ENCODE data around the gene BRIP1. TPM values are rescaled to one million over a fixed set of nuclear protein-coding genes. Genes with fewer than 3 reads are reported as not detected.

The BRIP1 gene
- total RNA-seq, 1 donor from 2014 or later = 2.4 TPM

- no peaks in the 10 kb centered on the region for H3K27me3 Mint-ChIP-seq (ENCODE audit: unreplicated experiment)
- no peak overlapping the region for H3K4me3 Mint-ChIP-seq (ENCODE audit: unreplicated experiment)
- no peaks in the 10 kb centered on the region for H3K4me1 Mint-ChIP-seq (ENCODE audit: low read depth, unreplicated experiment)
- TF ChIP-seq, protein P1, sequence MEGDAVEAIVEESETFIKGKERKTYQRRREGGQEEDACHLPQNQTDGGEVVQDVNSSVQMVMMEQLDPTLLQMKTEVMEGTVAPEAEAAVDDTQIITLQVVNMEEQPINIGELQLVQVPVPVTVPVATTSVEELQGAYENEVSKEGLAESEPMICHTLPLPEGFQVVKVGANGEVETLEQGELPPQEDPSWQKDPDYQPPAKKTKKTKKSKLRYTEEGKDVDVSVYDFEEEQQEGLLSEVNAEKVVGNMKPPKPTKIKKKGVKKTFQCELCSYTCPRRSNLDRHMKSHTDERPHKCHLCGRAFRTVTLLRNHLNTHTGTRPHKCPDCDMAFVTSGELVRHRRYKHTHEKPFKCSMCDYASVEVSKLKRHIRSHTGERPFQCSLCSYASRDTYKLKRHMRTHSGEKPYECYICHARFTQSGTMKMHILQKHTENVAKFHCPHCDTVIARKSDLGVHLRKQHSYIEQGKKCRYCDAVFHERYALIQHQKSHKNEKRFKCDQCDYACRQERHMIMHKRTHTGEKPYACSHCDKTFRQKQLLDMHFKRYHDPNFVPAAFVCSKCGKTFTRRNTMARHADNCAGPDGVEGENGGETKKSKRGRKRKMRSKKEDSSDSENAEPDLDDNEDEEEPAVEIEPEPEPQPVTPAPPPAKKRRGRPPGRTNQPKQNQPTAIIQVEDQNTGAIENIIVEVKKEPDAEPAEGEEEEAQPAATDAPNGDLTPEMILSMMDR (IDR thresholded peaks at IDR 0.05; ENCODE audit: partially characterized antibody, unreplicated experiment) = no peak
- no peak overlapping the region for H3K27ac Mint-ChIP-seq (ENCODE audit: unreplicated experiment)
- H3K36me3 Mint-ChIP-seq (ENCODE audit: unreplicated experiment) = no peaks in the 10 kb centered on the region
- DNase-seq = no peak
- H3K9me3 Mint-ChIP-seq (ENCODE audit: unreplicated experiment) = no peaks in the 10 kb centered on the region
Measured at GRCh38 chr17:61784510-61784909, 78.8 kb downstream of the BRIP1 start.

DNA sequence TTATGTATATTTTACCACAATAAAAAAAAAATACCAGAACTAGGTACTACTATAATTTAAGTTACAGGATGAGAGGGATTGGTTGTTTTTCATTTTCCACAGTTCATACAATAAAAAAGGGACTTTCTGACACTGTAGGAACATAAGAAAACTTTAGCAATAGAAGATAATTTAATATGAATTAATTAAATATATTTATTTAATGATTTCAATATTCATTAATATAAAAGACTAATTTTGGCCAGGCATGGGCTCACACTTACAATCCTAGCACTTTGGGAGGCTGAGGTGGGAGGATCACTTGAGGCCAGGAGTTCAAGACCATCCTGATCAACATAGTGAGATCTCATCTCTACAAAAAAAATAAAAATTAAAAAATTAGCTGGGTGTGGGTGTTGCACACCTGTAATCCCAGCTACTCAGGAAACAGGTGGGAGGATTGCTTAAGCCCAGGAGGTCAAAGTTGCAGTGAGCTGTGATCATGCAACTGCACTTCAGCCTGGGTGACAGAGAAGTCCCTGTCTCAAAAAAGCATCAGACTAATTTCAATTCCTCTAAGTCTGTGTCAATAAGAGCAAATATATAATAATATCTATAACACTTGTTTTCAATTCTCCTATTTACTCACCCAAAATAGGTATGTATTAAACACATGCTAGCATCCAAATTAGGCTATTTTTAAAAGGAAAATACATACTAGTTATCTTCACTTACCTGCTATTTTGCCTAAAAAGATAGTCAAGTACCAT is 79.6 kb downstream of the BRIP1 start:
- no peak overlapping the region for H3K4me3 Mint-ChIP-seq (ENCODE audit: unreplicated experiment)
- H3K9me3 Mint-ChIP-seq (ENCODE audit: unreplicated experiment) = no peaks in the 10 kb centered on the region
- H3K27me3 Mint-ChIP-seq (ENCODE audit: unreplicated experiment) = no peaks in the 10 kb centered on the region
- H3K27ac Mint-ChIP-seq (ENCODE audit: unreplicated experiment) = no peak overlapping the region
- H3K36me3 Mint-ChIP-seq (ENCODE audit: unreplicated experiment) = no peaks in the 10 kb centered on the region
- no peaks in the 10 kb centered on the region for H3K4me1 Mint-ChIP-seq (ENCODE audit: low read depth, unreplicated experiment)
- TF ChIP-seq, protein P1 (IDR thresholded peaks at IDR 0.05; ENCODE audit: partially characterized antibody, unreplicated experiment) = no peak
- DNase-seq = no peak

- H3K36me3 Mint-ChIP-seq (ENCODE audit: unreplicated experiment) = no peaks in the 10 kb centered on the region
- no peaks in the 10 kb centered on the region for H3K27me3 Mint-ChIP-seq (ENCODE audit: unreplicated experiment)
- no peaks in the 10 kb centered on the region for H3K9me3 Mint-ChIP-seq (ENCODE audit: unreplicated experiment)
- no peak overlapping the region for H3K27ac Mint-ChIP-seq (ENCODE audit: unreplicated experiment)
- no peak for DNase-seq
- TF ChIP-seq, protein P1 (IDR thresholded peaks at IDR 0.05; ENCODE audit: partially characterized antibody, unreplicated experiment) = no peak
- no peak overlapping the region for H3K4me3 Mint-ChIP-seq (ENCODE audit: unreplicated experiment)
- no peaks in the 10 kb centered on the region for H3K4me1 Mint-ChIP-seq (ENCODE audit: low read depth, unreplicated experiment)
Measured at GRCh38 chr17:61783120-61783519, 80.2 kb downstream of the BRIP1 start.

DNA sequence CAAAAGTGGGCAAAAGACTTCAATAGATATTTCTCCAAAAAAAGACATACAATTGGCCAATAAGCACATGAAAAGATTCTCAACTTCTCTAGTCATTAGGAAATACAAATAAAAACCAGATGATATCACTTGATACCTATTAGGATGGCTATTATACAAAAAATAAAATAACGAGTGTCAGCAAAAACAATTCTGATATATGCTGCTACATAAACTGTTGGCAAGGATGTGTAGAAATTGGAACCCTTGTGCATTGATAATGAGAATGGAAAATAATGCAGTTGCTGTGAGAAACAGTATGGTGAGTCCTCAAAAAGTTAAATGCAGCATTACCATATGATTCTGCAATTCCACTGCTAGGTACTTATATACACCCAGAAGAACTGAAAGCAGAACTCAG is 80.6 kb downstream of the BRIP1 start:
- TF ChIP-seq, protein P1 (IDR thresholded peaks at IDR 0.05; ENCODE audit: partially characterized antibody, unreplicated experiment) = no peak
- Mint-ChIP-seq H3K27me3 (ENCODE audit: unreplicated experiment) (no peaks in the 10 kb centered on the region), H3K36me3 (ENCODE audit: unreplicated experiment) (no peaks in the 10 kb centered on the region)

DNA sequence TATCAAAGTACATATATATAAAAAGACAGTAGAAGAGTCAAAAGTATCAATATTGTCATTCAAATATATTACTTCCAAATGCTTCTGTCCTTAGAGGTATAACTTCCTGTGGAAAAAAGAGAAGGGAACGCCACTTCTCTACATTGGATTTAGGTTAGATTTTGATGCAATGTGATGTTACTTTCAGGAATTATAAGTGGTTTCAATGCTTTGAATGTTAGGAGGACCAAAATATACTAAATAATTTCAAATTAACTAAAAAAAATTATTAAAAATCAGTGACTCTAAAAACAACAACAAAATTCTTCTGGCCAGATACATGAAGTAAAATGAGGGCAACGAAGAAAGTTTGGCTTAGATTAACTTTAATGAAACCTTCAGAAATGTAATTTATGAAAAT is 88.0 kb downstream of the BRIP1 start:
- Mint-ChIP-seq H3K9me3 (ENCODE audit: unreplicated experiment) (peaks cover 2% of the 10 kb centered on the region), H3K4me1 (ENCODE audit: low read depth, unreplicated experiment) (no peaks in the 10 kb centered on the region), H3K27me3 (ENCODE audit: unreplicated experiment) (no peaks in the 10 kb centered on the region), H3K27ac (ENCODE audit: unreplicated experiment) (no peak overlapping the region), H3K36me3 (ENCODE audit: unreplicated experiment) (peaks cover 9% of the 10 kb centered on the region), H3K4me3 (ENCODE audit: unreplicated experiment) (no peak overlapping the region)
- TF ChIP-seq, protein P1 (IDR thresholded peaks at IDR 0.05; ENCODE audit: partially characterized antibody, unreplicated experiment) = no peak
- no peak for DNase-seq

More for the DNA sequence above, 80.6 kb downstream of the BRIP1 start:
- no peaks in the 10 kb centered on the region for H3K4me1 Mint-ChIP-seq (ENCODE audit: low read depth, unreplicated experiment)
- H3K4me3 Mint-ChIP-seq (ENCODE audit: unreplicated experiment) = no peak overlapping the region
- no peak for DNase-seq
- no peaks in the 10 kb centered on the region for H3K9me3 Mint-ChIP-seq (ENCODE audit: unreplicated experiment)
- no peak overlapping the region for H3K27ac Mint-ChIP-seq (ENCODE audit: unreplicated experiment)

Data from glutamatergic neuron (in vitro differentiated cells).